NOMO-1 treated with dmso at 0.1 percent for 144 hours (cell line): ENCODE results near the gene CPNE5.

Experiments
- DNase-seq: peaks from one replicate; lab custom pipeline; 2025; ENCODE audit not compliant: unreplicated experiment; lab: John Stamatoyannopoulos, UW

CPNE5 gene

DNA sequence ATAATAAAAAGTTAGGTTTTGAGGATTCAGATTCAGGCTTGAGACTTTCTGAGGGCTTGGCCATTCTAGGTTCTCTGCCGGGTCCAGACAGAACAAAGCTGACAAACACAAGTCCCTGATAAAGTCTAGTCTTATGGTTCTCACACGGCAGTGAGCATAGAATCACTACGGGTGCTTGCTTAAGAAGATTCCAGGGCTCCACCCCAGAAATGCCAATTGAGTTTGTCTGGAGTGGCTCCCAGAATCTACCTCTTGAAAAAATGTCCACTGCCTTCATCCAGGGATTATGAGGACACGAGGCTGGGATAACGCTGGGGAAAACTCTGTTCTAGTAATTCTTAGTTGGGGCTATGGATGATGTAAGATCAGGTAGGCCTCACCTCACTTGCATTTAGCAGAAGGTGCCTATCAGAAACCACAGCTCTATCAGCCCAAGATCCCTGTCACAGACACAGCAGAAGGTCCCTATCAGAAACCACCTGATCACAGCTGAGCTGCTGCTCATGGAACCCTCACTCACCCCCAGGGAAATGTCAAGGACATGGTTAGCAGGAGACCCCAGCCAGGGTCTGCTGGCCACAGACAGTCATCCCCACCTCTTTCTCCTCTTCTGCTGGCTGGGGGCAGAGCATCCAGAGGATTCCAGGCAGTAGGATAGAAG lies 89.3 kb downstream of the CPNE5 start:
- DNase-seq = no peak

- DNase-seq = no peak
Observed at GRCh38 chr6:36746251-36746650, 93.0 kb downstream of the CPNE5 start.

GRCh38 chr6:36745836-36746235 lies 93.4 kb downstream of the CPNE5 start:
- DNase-seq = no peak

DNA sequence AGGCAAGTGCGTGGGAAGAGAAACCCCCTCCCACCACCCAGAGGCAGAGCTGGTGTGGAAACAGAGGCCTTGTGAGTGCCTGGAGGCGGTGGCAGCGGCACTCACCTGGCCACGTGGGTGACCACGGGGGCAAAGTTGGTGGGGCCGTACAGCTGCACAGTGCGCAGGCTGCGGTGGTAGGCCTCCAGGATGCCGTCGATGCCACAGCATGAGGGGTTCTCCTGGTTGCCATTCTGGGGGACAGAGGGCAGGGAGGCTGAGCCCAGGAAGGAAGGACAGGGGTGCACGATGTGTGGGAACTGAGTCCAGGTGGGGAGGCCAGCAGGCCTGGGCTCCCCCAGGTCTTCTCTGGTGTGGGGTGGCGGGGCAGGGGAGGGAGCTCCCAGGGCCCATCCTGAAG lies 94.0 kb downstream of the CPNE5 start:
- no peak for DNase-seq

GRCh38 chr6:36744304-36744673 lies 95.0 kb downstream of the CPNE5 start:
- DNase-seq = no peak

DNA sequence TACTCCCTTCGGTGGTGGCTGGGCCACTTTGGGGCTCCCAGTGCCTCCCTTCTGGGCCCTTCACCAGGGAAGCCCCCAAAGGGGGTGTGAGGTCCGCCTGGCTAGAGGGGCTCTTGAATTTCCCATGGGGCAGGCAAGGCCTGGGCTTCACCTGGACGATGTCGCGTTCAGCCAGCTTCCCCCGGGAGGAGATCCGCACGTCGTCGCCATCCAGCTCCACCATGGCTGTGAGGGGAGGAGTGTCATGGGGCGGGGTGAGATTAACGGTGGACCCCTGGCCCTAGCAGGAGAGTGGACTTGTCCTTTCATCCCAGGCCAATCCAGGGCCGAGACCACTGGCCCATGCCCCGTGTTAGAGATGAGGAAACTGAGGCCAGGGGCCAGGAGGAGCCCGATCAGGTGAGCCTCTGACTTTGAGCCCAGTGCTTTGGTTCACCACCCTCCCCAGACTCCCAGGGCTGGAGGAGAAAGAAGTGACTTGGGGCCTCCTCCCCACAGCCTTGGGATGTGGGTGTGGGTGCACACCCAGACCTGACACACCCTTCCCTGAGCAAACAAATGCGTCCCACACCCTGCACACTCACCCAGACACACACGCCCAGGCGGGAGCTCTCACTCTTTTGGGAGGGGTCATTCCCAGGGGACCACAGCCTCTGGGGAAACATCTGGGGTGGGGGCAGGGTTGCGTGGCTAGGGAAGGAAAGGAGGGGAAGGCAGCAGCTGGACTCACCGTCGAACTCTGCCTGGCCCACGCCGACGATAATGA lies 95.5 kb downstream of the CPNE5 start:
- no peak for DNase-seq

GRCh38 chr6:36743032-36743431 lies 96.2 kb downstream of the CPNE5 start:
- no peak for DNase-seq

DNA sequence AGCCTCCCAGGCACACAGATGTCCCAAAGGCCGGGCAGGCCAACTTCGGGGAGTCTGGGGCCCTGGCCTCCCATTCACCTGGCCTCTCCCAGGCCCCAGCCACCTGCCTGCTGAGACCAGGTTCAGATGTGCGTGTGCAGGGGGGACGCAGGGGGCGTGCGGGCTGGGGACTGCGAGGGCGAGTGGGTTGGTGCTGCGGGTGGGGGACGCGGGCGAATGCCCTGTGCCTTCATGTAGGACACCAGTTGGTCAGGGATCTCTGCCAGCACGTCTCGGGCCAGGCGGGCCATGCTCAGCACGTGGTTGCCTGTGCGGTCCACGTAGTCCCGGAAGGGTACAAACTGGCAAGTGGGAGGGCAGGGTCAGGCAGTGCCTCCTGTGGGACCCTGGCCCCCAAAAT lies 97.1 kb downstream of the CPNE5 start:
- no peak for DNase-seq

GRCh38 chr6:36740818-36741179 lies 98.4 kb downstream of the CPNE5 start:
- DNase-seq = no peak

GRCh38 chr6:36739947-36740817 lies 99.1 kb downstream of the CPNE5 start:
- no peak for DNase-seq

DNA sequence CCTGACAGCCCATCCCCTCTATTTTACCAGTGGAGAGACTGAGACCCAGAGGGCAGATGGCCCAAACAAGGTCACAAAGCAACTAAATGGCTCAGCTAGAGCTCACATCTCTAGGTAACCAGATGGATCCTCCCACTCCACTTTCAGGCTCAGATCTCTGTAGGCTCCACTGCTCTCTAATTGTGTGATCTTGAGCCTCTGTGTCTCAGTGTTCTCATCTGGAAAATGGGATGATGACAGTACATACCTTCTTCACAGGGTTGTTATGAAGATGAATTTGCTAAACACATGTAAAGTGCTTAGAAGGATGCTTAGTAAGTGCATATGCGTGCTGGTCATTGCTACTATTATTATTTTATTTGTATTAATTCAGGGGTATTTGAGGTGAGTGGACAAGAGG lies 101.1 kb downstream of the CPNE5 start:
- DNase-seq = no peak

DNA sequence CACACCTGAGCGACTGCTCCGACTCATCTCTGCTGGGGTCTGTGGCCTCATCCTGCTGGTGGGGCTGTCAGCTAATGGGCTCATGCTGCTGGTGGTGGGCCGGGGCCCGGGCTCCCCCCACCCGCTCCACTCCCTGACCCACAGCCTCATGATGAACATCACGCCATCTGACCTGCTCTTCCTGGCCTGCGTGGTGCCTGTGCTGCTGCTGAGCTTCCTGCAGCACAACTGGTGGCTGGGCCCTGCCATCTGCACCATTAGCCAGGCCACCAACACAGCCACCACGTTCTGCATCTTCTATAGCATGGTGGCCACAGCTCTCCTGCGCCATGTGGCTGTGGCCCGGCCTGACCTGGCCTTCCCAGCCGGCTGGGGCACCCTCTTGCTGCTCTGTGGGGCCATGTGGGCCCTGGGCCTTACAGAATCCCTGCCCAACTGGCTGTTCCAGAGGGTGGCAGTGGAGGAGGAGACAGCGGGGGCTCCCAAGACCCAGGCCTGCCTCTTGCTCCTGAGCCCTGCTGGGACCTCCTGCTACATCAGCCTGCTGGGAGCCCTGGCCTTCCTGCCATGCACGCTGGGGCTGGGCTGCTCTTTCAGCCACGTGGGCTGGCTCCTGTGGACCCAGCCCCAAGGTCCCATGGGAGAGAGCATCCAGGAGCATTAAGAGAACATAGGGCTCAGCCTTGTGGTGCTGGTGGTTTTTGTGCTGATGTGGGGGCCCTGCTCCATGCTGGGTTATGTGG lies 102.0 kb downstream of the CPNE5 start:
- DNase-seq = no peak

DNA sequence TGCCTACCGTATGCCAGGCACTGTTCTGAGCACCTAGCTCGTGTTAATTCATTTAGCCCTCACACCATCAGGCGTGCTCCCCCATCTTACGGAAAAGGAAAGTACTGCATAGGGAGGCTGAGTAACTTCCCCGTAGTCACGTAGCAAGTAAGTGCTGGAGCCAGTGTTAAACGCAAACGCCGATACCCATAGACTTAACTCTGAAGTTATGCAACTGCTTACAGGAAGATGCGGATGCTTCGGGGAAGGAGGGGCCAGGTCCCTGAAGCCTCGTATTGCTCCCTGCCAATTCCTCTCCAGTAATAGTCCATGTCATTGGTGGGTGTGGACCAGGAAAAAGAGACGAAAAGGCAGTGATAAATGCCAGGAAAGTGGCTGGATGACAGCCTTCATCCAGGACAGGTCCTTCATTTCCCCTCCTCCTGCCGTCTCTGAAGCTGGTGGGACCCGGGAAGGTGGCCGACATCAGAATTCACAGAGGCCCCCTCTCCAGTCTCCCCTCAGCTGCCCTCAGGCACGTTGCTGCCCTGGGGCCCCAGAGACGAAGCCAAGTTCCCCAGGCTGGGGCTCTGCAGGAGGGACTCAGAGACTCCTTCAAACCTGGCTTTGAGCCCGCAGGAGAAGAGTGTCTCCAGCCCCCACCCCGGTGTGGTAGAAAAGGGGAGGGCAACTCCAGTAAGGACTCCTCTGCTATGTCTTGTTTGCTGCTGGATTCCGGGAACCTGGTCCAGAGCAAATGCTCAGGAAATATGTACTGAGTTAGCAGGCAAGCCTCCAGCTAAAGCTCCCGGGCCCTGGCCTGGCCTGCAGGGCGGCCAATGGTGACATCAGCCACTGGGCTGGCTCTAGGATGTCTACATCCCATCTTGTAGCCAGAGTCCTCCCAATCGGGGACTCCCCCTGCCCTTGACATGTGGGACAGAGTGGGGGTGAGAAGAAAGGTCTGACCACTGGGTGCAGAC lies 103.9 kb downstream of the CPNE5 start:
- DNase-seq = peak; percentile 78

DNA sequence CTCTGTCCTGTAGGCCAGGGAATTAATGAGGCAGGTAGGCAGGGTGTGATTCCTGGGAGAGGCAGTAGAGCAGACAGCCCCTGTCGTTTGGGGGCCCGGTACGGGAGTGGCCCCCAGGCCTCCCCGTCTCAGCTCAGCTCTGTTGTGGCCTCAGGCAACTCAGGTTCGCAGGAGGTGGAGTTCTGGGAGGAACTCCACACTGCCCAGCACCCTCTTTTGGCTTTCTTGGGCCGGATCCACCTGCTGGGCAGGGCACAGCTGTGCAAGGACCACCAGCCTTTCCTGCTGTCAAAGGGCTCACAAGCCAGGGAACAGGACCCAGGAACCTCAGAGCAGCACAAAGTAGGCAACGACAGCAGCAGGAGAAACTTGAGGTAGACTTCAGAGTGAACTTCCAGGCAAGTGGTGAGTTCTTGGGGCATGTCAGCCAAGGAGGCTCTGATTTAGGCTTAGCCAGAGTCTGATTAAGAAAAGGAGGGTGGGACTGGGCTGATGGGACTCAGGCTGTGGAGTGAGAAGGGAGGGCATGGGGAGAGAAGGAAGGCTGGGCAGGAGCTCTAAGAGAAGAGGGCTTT lies 104.7 kb downstream of the CPNE5 start:
- DNase-seq = no peak

GRCh38 chr6:36733300-36733699 lies 105.9 kb downstream of the CPNE5 start:
- DNase-seq = no peak

DNA sequence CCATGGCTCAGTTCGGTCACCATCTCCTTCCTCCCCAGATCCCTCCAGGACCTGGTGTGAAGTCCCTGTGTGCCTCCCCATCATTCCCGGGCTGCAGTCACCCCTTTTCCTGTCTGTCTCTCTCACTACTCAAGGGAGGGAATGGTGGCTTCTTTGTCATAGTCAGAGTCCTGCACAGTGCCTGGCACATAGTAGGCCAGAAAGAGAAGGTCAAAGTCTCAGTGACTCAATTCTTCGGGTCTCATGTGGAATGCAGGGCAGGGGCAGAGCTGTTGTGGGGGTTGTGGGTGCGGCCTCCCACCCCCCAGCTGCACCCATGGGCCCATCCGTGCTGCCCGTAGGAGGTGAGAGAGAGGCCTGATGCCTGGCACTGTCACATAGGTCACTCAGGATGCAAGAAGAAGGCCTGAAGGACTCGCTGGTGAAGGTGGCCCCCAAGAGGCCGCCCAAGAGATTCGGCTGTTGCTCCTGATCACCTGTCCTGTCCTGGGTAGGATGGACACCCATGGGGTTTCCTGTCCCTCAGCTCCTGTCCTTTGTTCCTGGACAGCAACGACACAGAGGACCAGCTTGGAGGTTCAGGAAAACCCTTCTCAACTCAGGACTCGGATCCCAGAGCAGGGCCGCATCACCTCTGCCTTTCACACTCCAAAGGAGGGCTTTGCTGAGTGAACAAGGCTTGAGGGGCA lies 107.5 kb downstream of the CPNE5 start:
- DNase-seq = no peak

DNA sequence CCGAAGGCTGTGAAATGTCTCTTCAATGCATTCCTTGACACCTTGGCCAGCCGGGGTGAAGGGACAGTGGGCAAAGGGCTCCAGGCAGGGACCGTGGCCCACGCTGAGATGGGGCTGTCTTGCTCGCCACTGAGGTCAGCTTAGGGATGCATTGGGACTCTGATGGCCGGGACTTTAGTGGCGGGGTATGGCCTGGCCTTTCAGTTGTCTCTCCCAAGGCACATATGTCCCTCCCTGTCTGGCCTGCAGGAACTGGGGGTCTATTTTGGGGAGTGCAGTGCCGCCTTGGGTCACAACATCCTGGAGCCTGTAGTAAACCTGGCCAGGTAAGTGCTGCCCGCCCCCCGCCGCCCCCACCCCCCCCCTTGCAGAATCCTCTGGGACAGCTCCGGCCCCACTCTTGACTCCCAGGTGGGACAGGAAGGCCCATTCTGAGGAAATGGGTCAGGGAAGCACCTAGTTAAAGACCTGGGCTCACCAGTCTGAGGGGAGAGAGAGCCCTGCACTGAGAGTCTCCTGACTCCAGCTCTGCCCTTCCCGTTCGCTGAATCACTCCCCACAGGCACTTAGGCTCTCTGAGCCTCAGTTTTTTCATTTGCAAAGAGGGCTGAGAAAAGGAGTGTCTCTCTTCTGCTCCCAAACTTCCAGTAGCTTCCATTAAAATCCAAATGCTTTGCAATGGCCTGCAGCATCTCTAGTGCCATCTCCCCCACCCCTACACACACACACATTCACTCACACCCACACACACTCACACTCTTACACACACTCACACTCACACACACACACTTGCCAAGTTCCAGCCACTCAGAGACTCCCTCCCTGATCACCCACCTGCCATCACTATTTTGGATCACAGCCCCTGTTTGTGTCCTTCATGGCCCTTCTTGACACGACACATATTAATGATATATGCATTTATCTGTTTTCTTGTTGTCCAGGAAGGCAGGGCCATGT lies 108.5 kb downstream of the CPNE5 start:
- no peak for DNase-seq

DNA sequence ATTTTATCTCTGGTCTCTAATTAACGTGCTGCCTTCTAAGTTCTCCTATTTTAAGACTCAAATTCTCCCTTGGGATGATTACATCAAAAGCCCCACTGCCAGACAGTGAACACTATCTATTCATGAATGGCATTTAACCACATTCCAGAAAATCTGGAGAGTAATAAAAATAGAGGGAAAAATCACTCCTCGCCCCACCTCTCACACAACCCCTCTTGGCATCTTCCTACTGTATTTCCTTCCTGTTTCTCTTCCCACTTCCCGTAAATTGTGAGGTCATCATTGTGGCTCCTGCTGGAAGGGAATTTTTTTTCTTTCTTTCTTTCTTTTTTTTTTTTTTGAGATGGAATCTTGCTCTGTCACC lies 110.1 kb downstream of the CPNE5 start:
- no peak for DNase-seq
